SU-DHL-6 (cell line): Measurements from ENCODE around the gene MYO7A.

Experiments
- H2AFZ ChIP-seq: fragments of 200-600 bp; sonication (generic); 2 replicates; pipeline ENCODE4 v1.6.1; 2014; ENCODE audit warnings: low read depth, mild to moderate bottlenecking, moderate library complexity, mixed read lengths, antibody characterized with exemption, low read length; ENCODE audit not compliant: severe bottlenecking
- H3F3A ChIP-seq: fragments of 200-600 bp; shearing (Covaris generic); 2 replicates; pipeline ENCODE4 v1.6.0; 2016; ENCODE audit warnings: antibody characterized with exemption, mild to moderate bottlenecking; ENCODE audit not compliant: insufficient read depth
- H3K27ac ChIP-seq: fragments of 200-600 bp; sonication (generic); 2 replicates; pipeline ENCODE4 v1.5.1; 2016; ENCODE audit warnings: low read depth, mild to moderate bottlenecking, low read length, moderate library complexity, mixed read lengths
- H3K27me3 ChIP-seq: fragments of 200-600 bp; sonication (generic), shearing (Covaris generic); 2 replicates; pipeline ENCODE4 v1.6.0; 2014; ENCODE audit warnings: mild to moderate bottlenecking, low read length
- H3K36me3 ChIP-seq: fragments of 200-600 bp; sonication (generic); 2 replicates; pipeline ENCODE4 v1.6.1; 2014; ENCODE audit warnings: mild to moderate bottlenecking, low read length, mixed read lengths
- H3K4me2 ChIP-seq: fragments of 300-600, 200-600 bp; shearing (Covaris generic), sonication (generic); 2 replicates; pipeline ENCODE4 v1.6.0; 2014; ENCODE audit warnings: low read length, low read depth, mild to moderate bottlenecking; ENCODE audit not compliant: poor library complexity, severe bottlenecking
- H3K4me3 ChIP-seq: fragments of 200-600 bp; sonication (generic); 2 replicates; pipeline ENCODE4 v1.5.1; 2014; ENCODE audit warnings: antibody characterized with exemption, low read length, mild to moderate bottlenecking, mixed read lengths; ENCODE audit not compliant: insufficient read depth, poor library complexity, severe bottlenecking
- H3K79me2 ChIP-seq: fragments of 200-600 bp; sonication (generic); 2 replicates; pipeline ENCODE4 v1.6.1; 2014; ENCODE audit warnings: mild to moderate bottlenecking, low read length, moderate library complexity; ENCODE audit not compliant: insufficient read depth
- H3K9ac ChIP-seq: fragments of 200-600 bp; sonication (generic); 2 replicates; pipeline ENCODE4 v1.7.0; 2014; ENCODE audit warnings: mild to moderate bottlenecking, low read length
- H3K9me2 ChIP-seq: fragments of 200-600 bp; sonication (generic); replicated peaks from 2 replicates; pipeline ENCODE4 v1.6.1; 2014; ENCODE audit warnings: low read length; ENCODE audit not compliant: insufficient read depth
- H3K9me3 ChIP-seq: fragments of 200-600 bp; sonication (generic); 2 replicates; pipeline ENCODE4 v1.6.1; 2014; ENCODE audit warnings: low read length, mixed read lengths; ENCODE audit not compliant: insufficient read depth
- H4K20me1 ChIP-seq: fragments of 200-600 bp; sonication (generic); 2 replicates; pipeline ENCODE4 v1.6.1; 2014; ENCODE audit warnings: low read depth, mild to moderate bottlenecking, antibody characterized with exemption, low read length, moderate library complexity, mixed read lengths
- CTCF ChIP-seq: fragments of 200-600 bp; sonication (generic); IDR thresholded peaks from one replicate; pipeline ENCODE4 v1.5.1; 2017; ENCODE audit warnings: antibody characterized with exemption, mild to moderate bottlenecking, low read length, moderate library complexity; ENCODE audit not compliant: insufficient read depth, poor library complexity, severe bottlenecking
- EZH2phosphoT487 ChIP-seq: fragments of 200-600 bp; sonication (generic), shearing (Covaris generic); conservative IDR thresholded peaks from 2 replicates; pipeline ENCODE4 v1.6.1; 2018; ENCODE audit warnings: mild to moderate bottlenecking, antibody characterized with exemption, low read length, moderate library complexity, mixed read lengths

Gene MYO7A

GRCh38 chr11:77159937-77160495, 32.0 kb downstream of the MYO7A start:
- Histone ChIP-seq H3K9me3 (no peaks in the 10 kb centered on the region), H3K79me2 (no peaks in the 10 kb centered on the region), H3K27me3 (0 out of 2 replicates have a peak, but pooled peaks cover 3% of the 10 kb centered on the region), H3K4me2 (no peak overlapping the region), H3K9me2 (no peaks in the 10 kb centered on the region), H3F3A (no peaks in the 10 kb centered on the region), H3K9ac (no peak overlapping the region), H3K36me3 (no peaks in the 10 kb centered on the region), H2AFZ (no peak overlapping the region), H3K4me3 (no peak overlapping the region), H4K20me1 (no peaks in the 10 kb centered on the region), H3K27ac (no peak overlapping the region)
- TF ChIP-seq CTCF, result no peak
- no peak for TF ChIP-seq EZH2phosphoT487

GRCh38 chr11:77163271-77163670, 35.2 kb downstream of the MYO7A start:
- no peaks in the 10 kb centered on the region for H3K79me2 ChIP-seq
- H3K27ac ChIP-seq, result no peak overlapping the region
- no peak overlapping the region for H3K9ac ChIP-seq
- no peak overlapping the region for H3K4me2 ChIP-seq
- H3K27me3 ChIP-seq, result 0 out of 2 replicates have a peak, but pooled peaks cover 3% of the 10 kb centered on the region
- no peak overlapping the region for H3K4me3 ChIP-seq
- no peaks in the 10 kb centered on the region for H3K36me3 ChIP-seq
- TF ChIP-seq CTCF (no peak), EZH2phosphoT487 (no peak)
- H3F3A ChIP-seq, result no peaks in the 10 kb centered on the region
- no peaks in the 10 kb centered on the region for H3K9me2 ChIP-seq
- H4K20me1 ChIP-seq, result no peaks in the 10 kb centered on the region
- no peak overlapping the region for H2AFZ ChIP-seq
- no peaks in the 10 kb centered on the region for H3K9me3 ChIP-seq

- Histone ChIP-seq H3K36me3 (no peaks in the 10 kb centered on the region), H3K4me3 (no peak overlapping the region), H3K9ac (no peak overlapping the region), H3K9me3 (no peaks in the 10 kb centered on the region), H3K27ac (no peak overlapping the region), H4K20me1 (no peaks in the 10 kb centered on the region), H3K27me3 (0 out of 2 replicates have a peak, but pooled peaks cover 3% of the 10 kb centered on the region), H3F3A (no peaks in the 10 kb centered on the region), H3K79me2 (no peaks in the 10 kb centered on the region), H3K9me2 (no peaks in the 10 kb centered on the region), H3K4me2 (no peak overlapping the region), H2AFZ (no peak overlapping the region)
- no peak for TF ChIP-seq CTCF
- no peak for TF ChIP-seq EZH2phosphoT487
Observed at GRCh38 chr11:77165066-77165465, 37.0 kb downstream of the MYO7A start.
